GM18868 (cell line): ENCODE measurements around the gene ABCA4.
A peak's percentile ranks its signal among the peaks of the same experiment; 100 is the strongest.

Experiments used
- ATAC-seq: cut with Tn5 transposase; IDR thresholded peaks from one replicate; pipeline ENCODE4 v1.9.1; 2021; ENCODE audit warnings: mild to moderate bottlenecking, moderate library complexity; ENCODE audit not compliant: unreplicated experiment

The ABCA4 gene

GRCh38 chr1:94124538-94124937 lies 3.6 kb upstream of the ABCA4 start:
- no peak for ATAC-seq

- no peak for ATAC-seq
Observed at GRCh38 chr1:94122201-94122970, 1.4 kb upstream of the ABCA4 start.

GRCh38 chr1:94121411-94121821 lies 468 bp upstream of the ABCA4 start:
- ATAC-seq, result no peak

GRCh38 chr1:94120570-94120901 lies 412 bp downstream of the ABCA4 start:
- no peak for ATAC-seq

GRCh38 chr1:94119796-94120569 lies 965 bp downstream of the ABCA4 start:
- ATAC-seq, result no peak

- no peak for ATAC-seq
Observed at GRCh38 chr1:94119306-94119705, 1.6 kb downstream of the ABCA4 start.

GRCh38 chr1:94118471-94118870 lies 2.5 kb downstream of the ABCA4 start:
- no peak for ATAC-seq

GRCh38 chr1:94118013-94118412 lies 2.9 kb downstream of the ABCA4 start:
- no peak for ATAC-seq

- ATAC-seq, result no peak
Observed at GRCh38 chr1:94117259-94117851, 3.6 kb downstream of the ABCA4 start.

- no peak for ATAC-seq
Observed at GRCh38 chr1:94115900-94116436, 5.0 kb downstream of the ABCA4 start.

- ATAC-seq, result no peak
Observed at GRCh38 chr1:94115254-94115899, 5.6 kb downstream of the ABCA4 start.

- ATAC-seq, result no peak
Observed at GRCh38 chr1:94113589-94114226, 7.2 kb downstream of the ABCA4 start.

- peak; percentile 60 for ATAC-seq
Observed at GRCh38 chr1:94111879-94112278, 9.1 kb downstream of the ABCA4 start.

GRCh38 chr1:94110946-94111740 lies 9.8 kb downstream of the ABCA4 start:
- no peak for ATAC-seq

- no peak for ATAC-seq
Observed at GRCh38 chr1:94110021-94110761, 10.8 kb downstream of the ABCA4 start.

GRCh38 chr1:94109478-94109877 lies 11.5 kb downstream of the ABCA4 start:
- ATAC-seq, result no peak

GRCh38 chr1:94107141-94107540 lies 13.8 kb downstream of the ABCA4 start:
- ATAC-seq, result no peak

GRCh38 chr1:94106716-94107115 lies 14.2 kb downstream of the ABCA4 start:
- no peak for ATAC-seq

- ATAC-seq, result peak; percentile 76
Observed at GRCh38 chr1:94105957-94106529, 14.9 kb downstream of the ABCA4 start.
